ENCODE data around the gene SLC45A1.
"Not testable (repeated sequence)": the region's sequence is repeated elsewhere in the genome, so short reads cannot be mapped to it uniquely, and the experiment has no call there.

The SLC45A1 gene

GRCh38 chr1:8317647-8318381 lies at the start of gene SLC45A1:
Gene SLC45A1 (plus strand): TSS chr1:8318114. CDS start chr1:8324330, 6,216 bp downstream.
- peak; percentile 56 to 71 for DNase-seq (ENCODE audit: low read depth in 1 of 2, low spot score in 1 of 2)

GRCh38 chr1:8273036-8273435 lies 44.9 kb upstream of the SLC45A1 start:
- no peak for DNase-seq (ENCODE audit: low read depth in 1 of 2, low spot score in 1 of 2)

GRCh38 chr1:8274352-8274751 lies 43.6 kb upstream of the SLC45A1 start:
- DNase-seq (ENCODE audit: low read depth in 1 of 2, low spot score in 1 of 2) = no peak

GRCh38 chr1:8276173-8276914 lies 41.6 kb upstream of the SLC45A1 start:
- DNase-seq (ENCODE audit: low read depth in 1 of 2, low spot score in 1 of 2) = no peak

GRCh38 chr1:8276932-8277331 lies 41.0 kb upstream of the SLC45A1 start:
- no peak for DNase-seq (ENCODE audit: low read depth in 1 of 2, low spot score in 1 of 2)

GRCh38 chr1:8278677-8279076 lies 39.2 kb upstream of the SLC45A1 start:
- DNase-seq (ENCODE audit: low read depth in 1 of 2, low spot score in 1 of 2) = not testable (repeated sequence)

GRCh38 chr1:8281843-8282509 lies 35.9 kb upstream of the SLC45A1 start:
- DNase-seq (ENCODE audit: low read depth in 1 of 2, low spot score in 1 of 2) = no peak

GRCh38 chr1:8283058-8283884 lies 34.6 kb upstream of the SLC45A1 start:
- no peak for DNase-seq (ENCODE audit: low read depth in 1 of 2, low spot score in 1 of 2)

GRCh38 chr1:8284127-8284526 lies 33.8 kb upstream of the SLC45A1 start:
- no peak for DNase-seq (ENCODE audit: low read depth in 1 of 2, low spot score in 1 of 2)

- DNase-seq (ENCODE audit: low read depth in 1 of 2, low spot score in 1 of 2) = no peak
Measured at GRCh38 chr1:8285103-8285502, 32.8 kb upstream of the SLC45A1 start.

GRCh38 chr1:8285965-8286364 lies 31.9 kb upstream of the SLC45A1 start:
- DNase-seq (ENCODE audit: low read depth in 1 of 2, low spot score in 1 of 2) = no peak

- no peak for DNase-seq (ENCODE audit: low read depth in 1 of 2, low spot score in 1 of 2)
Measured at GRCh38 chr1:8293118-8293517, 24.8 kb upstream of the SLC45A1 start.

GRCh38 chr1:8293641-8294169 lies 24.2 kb upstream of the SLC45A1 start:
- DNase-seq (ENCODE audit: low read depth in 1 of 2, low spot score in 1 of 2) = no peak

- DNase-seq (ENCODE audit: low read depth in 1 of 2, low spot score in 1 of 2) = no peak
Measured at GRCh38 chr1:8294170-8294697, 23.7 kb upstream of the SLC45A1 start.

GRCh38 chr1:8297245-8297644 lies 20.7 kb upstream of the SLC45A1 start:
- DNase-seq (ENCODE audit: low read depth in 1 of 2, low spot score in 1 of 2) = no peak

- no peak for DNase-seq (ENCODE audit: low read depth in 1 of 2, low spot score in 1 of 2)
Measured at GRCh38 chr1:8299963-8300362, 18.0 kb upstream of the SLC45A1 start.

- DNase-seq (ENCODE audit: low read depth in 1 of 2, low spot score in 1 of 2) = no peak
Measured at GRCh38 chr1:8302081-8302956, 15.6 kb upstream of the SLC45A1 start.

- DNase-seq (ENCODE audit: low read depth in 1 of 2, low spot score in 1 of 2) = no peak
Measured at GRCh38 chr1:8303141-8303540, 14.8 kb upstream of the SLC45A1 start.

- no peak for DNase-seq (ENCODE audit: low read depth in 1 of 2, low spot score in 1 of 2)
Measured at GRCh38 chr1:8303876-8304275, 14.0 kb upstream of the SLC45A1 start.

- no peak for DNase-seq (ENCODE audit: low read depth in 1 of 2, low spot score in 1 of 2)
Measured at GRCh38 chr1:8307628-8308027, 10.3 kb upstream of the SLC45A1 start.
